CD4-positive, alpha-beta T cell treated with Interleukin-6 at 100 ng/mL for 8 hours (primary cell): Measurements from ENCODE around the gene ZNRD2.

ENCODE experiments used
- DNase-seq: peaks from one replicate; pipeline ENCODE4 v3.0.0-alpha.2; 2020; ENCODE audit warnings: mixed read lengths, low spot score

Gene ZNRD2

GRCh38 chr11:65610404-65610803 is 40.1 kb downstream of the ZNRD2 start:
- no peak for DNase-seq

- no peak for DNase-seq
Observed at GRCh38 chr11:65611028-65611757, 40.9 kb downstream of the ZNRD2 start.

- DNase-seq, result no peak
Observed at GRCh38 chr11:65611758-65612603, 41.7 kb downstream of the ZNRD2 start.

GRCh38 chr11:65612691-65613090 is 42.4 kb downstream of the ZNRD2 start:
- DNase-seq, result no peak

GRCh38 chr11:65613091-65613928 is 43.0 kb downstream of the ZNRD2 start:
- no peak for DNase-seq

- DNase-seq, result peak; percentile 100
Observed at GRCh38 chr11:65615229-65615949, 45.1 kb downstream of the ZNRD2 start, which contains the start of gene PCNX3. Gene PCNX3 (plus strand): TSS chr11:65615776. CDS start chr11:65616312, 536 bp downstream.

GRCh38 chr11:65615950-65616574 is 45.8 kb downstream of the ZNRD2 start:
- no peak for DNase-seq

GRCh38 chr11:65616575-65617001 is 46.3 kb downstream of the ZNRD2 start:
- DNase-seq, result no peak

GRCh38 chr11:65617136-65617850 is 47.0 kb downstream of the ZNRD2 start:
- DNase-seq, result no peak

GRCh38 chr11:65617990-65618751 is 47.9 kb downstream of the ZNRD2 start:
- no peak for DNase-seq

GRCh38 chr11:65618763-65619162 is 48.5 kb downstream of the ZNRD2 start:
- DNase-seq, result no peak

- DNase-seq, result no peak
Observed at GRCh38 chr11:65619281-65619928, 49.1 kb downstream of the ZNRD2 start.

GRCh38 chr11:65620666-65621065 is 50.4 kb downstream of the ZNRD2 start:
- DNase-seq, result no peak

GRCh38 chr11:65621460-65621859 is 51.2 kb downstream of the ZNRD2 start:
- DNase-seq, result no peak
